ENCODE data around the gene CPSF3. TPM values are rescaled to one million over a fixed set of nuclear protein-coding genes. Genes with fewer than 3 reads are reported as not detected.

Gene CPSF3
- total and polyA plus RNA-seq, 2 of the 13 experiments (the other 11 are each of a cell fraction or from before 2014, with no cell fraction given): 19.8 to 93.0 TPM

DNA sequence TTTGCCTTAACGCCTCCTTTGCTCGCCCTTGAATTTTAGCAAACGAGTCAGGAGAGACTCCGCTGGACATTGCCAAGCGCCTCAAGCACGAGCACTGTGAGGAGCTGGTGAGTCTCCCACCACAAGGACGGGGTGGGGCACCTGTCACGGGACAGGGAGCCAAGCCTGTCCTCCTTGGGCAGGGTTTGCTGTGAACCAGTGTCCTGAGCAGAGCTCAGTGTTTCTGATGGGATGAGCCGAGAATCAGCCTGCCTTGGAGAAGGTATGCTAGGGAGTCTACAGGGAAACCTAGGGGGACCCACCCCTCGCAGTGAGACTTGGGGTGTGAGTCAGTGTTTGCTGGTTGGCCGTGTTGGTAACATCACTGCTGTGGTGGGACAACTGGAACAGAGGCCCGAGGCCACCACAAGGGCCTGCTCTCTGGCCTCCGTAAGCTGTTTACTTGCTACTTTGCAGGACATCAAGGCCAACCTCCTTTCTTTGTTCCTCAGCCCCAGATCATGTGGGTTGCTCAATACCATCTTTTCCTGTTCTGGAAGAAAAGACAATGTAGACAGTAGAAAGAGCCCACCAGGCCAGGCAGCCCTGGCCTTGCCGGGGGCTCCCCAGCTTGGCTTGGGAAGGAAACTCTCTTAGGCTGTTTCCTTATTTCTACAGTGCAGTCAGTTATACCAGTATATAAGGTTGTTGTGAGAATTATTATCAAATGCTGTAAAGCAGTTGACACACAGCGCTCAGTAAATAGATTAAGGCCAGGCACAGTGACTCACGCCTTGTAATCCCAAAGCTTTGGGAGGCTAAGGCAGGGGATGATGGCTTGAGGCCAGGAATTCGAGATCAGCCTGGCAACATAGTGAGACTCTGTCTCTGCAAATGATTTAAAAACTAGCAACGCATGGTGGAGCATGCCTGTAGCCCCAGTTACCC is 42.5 kb upstream of the CPSF3 start (continued):
- TF ChIP-seq, protein P1, sequence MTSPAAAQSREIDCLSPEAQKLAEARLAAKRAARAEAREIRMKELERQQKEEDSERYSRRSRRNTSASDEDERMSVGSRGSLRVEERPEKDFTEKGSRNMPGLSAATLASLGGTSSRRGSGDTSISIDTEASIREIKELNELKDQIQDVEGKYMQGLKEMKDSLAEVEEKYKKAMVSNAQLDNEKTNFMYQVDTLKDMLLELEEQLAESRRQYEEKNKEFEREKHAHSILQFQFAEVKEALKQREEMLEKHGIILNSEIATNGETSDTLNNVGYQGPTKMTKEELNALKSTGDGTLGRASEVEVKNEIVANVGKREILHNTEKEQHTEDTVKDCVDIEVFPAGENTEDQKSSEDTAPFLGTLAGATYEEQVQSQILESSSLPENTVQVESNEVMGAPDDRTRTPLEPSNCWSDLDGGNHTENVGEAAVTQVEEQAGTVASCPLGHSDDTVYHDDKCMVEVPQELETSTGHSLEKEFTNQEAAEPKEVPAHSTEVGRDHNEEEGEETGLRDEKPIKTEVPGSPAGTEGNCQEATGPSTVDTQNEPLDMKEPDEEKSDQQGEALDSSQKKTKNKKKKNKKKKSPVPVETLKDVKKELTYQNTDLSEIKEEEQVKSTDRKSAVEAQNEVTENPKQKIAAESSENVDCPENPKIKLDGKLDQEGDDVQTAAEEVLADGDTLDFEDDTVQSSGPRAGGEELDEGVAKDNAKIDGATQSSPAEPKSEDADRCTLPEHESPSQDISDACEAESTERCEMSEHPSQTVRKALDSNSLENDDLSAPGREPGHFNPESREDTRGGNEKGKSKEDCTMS (CRISPR knock-in tag; conservative IDR thresholded peaks at IDR 0.05): no peak
- TF ChIP-seq ZNF430 (CRISPR knock-in tag; IDR thresholded peaks at IDR 0.05) (no peak), HNF4G (IDR thresholded peaks at IDR 0.05; ENCODE audit: borderline replicate concordance, low read depth, low read length) (no peak), HNF4G (CRISPR knock-in tag; IDR thresholded peaks at IDR 0.05; ENCODE audit: borderline replicate concordance, low read depth) (no peak), ZNF329 (CRISPR knock-in tag; IDR thresholded peaks at IDR 0.05; ENCODE audit: low read depth) (no peak), ZNF589 (CRISPR knock-in tag; conservative IDR thresholded peaks at IDR 0.05) (no peak), SOX6 (IDR thresholded peaks at IDR 0.05) (no peak), SOX6 (CRISPR knock-in tag; IDR thresholded peaks at IDR 0.05) (peak; percentile 97), ZSCAN30 (CRISPR knock-in tag; IDR thresholded peaks at IDR 0.05) (no peak), RFXAP (CRISPR knock-in tag; IDR thresholded peaks at IDR 0.05; ENCODE audit: borderline replicate concordance) (peak; percentile 55; the same call in 1 of the 2 replicates), MIXL1 (CRISPR knock-in tag; IDR thresholded peaks at IDR 0.05) (no peak), GTF2F1 (IDR thresholded peaks at IDR 0.05; ENCODE audit: low read length) (no peak), SP4 (CRISPR knock-in tag; IDR thresholded peaks at IDR 0.05) (0 out of 2 replicates have a peak, but pooled peaks have one; percentile 20)
- TF ChIP-seq, protein P2, sequence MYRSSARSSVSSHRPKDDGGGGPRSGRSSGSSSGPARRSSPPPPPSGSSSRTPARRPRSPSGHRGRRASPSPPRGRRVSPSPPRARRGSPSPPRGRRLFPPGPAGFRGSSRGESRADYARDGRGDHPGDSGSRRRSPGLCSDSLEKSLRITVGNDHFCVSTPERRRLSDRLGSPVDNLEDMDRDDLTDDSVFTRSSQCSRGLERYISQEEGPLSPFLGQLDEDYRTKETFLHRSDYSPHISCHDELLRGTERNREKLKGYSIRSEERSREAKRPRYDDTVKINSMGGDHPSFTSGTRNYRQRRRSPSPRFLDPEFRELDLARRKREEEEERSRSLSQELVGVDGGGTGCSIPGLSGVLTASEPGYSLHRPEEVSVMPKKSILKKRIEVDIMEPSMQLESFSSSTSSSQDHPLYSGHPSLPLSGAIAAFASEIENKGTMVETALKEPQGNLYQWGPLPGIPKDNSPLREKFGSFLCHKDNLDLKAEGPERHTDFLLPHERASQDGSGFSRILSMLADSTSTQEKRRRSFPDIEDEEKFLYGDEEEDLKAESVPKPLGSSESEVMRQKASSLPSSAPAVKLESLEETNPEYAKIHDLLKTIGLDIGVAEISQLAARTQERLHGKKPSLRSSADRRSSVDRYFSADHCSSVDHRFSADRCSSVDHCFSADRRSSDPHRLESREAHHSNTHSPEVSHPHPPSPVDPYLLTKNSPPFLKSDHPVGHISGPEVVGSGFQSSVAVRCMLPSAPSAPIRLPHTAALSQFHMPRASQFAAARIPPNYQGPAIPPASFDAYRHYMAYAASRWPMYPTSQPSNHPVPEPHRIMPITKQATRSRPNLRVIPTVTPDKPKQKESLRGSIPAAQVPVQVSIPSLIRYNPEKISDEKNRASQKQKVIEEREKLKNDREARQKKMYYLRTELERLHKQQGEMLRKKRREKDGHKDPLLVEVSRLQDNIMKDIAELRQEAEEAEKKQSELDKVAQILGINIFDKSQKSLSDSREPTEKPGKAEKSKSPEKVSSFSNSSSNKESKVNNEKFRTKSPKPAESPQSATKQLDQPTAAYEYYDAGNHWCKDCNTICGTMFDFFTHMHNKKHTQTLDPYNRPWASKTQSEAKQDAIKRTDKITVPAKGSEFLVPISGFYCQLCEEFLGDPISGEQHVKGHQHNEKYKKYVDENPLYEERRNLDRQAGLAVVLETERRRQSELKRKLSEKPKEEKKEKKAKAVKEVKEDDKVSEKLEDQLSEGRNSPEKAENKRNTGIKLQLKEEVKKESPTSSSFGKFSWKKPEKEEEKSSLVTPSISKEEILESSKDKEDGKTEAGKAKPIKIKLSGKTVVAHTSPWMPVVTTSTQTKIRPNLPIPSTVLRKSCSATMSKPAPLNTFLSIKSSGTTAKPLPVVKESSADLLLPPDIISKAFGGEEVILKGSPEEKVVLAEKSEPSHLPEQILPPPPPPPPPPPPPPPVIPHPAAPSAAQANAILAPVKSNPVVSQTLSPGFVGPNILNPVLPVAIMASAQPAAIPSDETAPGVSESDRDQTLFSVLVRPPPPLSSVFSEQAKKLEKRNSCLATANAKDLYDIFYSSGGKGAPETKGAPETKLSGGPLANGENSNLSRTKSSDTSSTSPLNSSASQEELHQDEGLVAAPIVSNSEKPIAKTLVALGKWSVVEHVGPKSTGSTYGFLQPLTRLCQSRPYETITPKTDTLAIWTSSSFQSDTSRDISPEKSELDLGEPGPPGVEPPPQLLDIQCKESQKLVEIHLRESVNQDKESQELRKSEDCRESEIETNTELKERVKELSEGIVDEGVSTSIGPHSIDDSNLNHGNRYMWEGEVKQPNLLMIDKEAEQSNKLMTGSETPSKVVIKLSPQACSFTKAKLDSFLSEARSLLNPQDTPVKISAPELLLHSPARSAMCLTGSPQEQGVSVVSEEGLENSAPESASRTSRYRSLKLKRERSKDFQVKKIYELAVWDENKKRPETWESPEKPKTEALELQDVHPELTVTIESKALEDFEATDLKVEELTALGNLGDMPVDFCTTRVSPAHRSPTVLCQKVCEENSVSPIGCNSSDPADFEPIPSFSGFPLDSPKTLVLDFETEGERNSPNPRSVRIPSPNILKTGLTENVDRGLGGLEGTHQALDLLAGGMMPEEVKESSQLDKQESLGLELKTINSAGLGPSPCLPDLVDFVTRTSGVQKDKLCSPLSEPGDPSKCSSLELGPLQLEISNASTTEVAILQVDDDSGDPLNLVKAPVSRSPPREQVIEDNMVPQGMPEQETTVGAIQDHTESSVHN (CRISPR knock-in tag; IDR thresholded peaks at IDR 0.05): 0 out of 2 replicates have a peak, but pooled peaks have one; percentile 28
- TF ChIP-seq, protein P3, sequence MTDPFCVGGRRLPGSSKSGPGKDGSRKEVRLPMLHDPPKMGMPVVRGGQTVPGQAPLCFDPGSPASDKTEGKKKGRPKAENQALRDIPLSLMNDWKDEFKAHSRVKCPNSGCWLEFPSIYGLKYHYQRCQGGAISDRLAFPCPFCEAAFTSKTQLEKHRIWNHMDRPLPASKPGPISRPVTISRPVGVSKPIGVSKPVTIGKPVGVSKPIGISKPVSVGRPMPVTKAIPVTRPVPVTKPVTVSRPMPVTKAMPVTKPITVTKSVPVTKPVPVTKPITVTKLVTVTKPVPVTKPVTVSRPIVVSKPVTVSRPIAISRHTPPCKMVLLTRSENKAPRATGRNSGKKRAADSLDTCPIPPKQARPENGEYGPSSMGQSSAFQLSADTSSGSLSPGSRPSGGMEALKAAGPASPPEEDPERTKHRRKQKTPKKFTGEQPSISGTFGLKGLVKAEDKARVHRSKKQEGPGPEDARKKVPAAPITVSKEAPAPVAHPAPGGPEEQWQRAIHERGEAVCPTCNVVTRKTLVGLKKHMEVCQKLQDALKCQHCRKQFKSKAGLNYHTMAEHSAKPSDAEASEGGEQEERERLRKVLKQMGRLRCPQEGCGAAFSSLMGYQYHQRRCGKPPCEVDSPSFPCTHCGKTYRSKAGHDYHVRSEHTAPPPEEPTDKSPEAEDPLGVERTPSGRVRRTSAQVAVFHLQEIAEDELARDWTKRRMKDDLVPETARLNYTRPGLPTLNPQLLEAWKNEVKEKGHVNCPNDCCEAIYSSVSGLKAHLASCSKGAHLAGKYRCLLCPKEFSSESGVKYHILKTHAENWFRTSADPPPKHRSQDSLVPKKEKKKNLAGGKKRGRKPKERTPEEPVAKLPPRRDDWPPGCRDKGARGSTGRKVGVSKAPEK (CRISPR knock-in tag; IDR thresholded peaks at IDR 0.05; ENCODE audit: borderline replicate concordance): no peak
